Epithelial cell of esophagus (primary cell): ENCODE results near the gene FHIP1B.

Experiments
- DNase-seq: peaks from one replicate; pipeline ENCODE4 v3.0.0; 2010; ENCODE audit warnings: low read depth
- H3K4me3 ChIP-seq: 2 replicates; pipeline ENCODE4 v1.5.1; 2011; ENCODE audit warnings: mild to moderate bottlenecking, low read length, control low read depth
- CTCF ChIP-seq: IDR thresholded peaks from 2 replicates; pipeline ENCODE4 v1.5.1; 2011; ENCODE audit warnings: low read depth, mild to moderate bottlenecking, low read length, control low read depth, inconsistent platforms; ENCODE audit not compliant: insufficient read depth; ENCODE audit errors: missing control alignments

Gene FHIP1B

GRCh38 chr11:6204706-6205105 is 29.7 kb downstream of the FHIP1B start:
- DNase-seq, result peak; percentile 71
- TF ChIP-seq CTCF, result no peak
- no peak overlapping the region for H3K4me3 ChIP-seq

GRCh38 chr11:6203327-6203726 is 31.1 kb downstream of the FHIP1B start:
- no peak for DNase-seq
- H3K4me3 ChIP-seq, result no peak overlapping the region
- TF ChIP-seq CTCF, result no peak

GRCh38 chr11:6202041-6202440 is 32.4 kb downstream of the FHIP1B start:
- H3K4me3 ChIP-seq, result no peak overlapping the region
- DNase-seq, result no peak
- TF ChIP-seq CTCF, result no peak

GRCh38 chr11:6201481-6201880 is 33.0 kb downstream of the FHIP1B start:
- peak; percentile 7 for DNase-seq
- no peak overlapping the region for H3K4me3 ChIP-seq
- no peak for TF ChIP-seq CTCF

- no peak overlapping the region for H3K4me3 ChIP-seq
- TF ChIP-seq CTCF, result no peak
- DNase-seq, result peak; percentile 4
Measured at GRCh38 chr11:6200975-6201374, 33.5 kb downstream of the FHIP1B start.

GRCh38 chr11:6199174-6199810 is 35.1 kb downstream of the FHIP1B start, which contains the start of gene OR52W1:
OR52W1 (plus strand) TSS chr11:6199224; CDS start chr11:6199224, 0 bp downstream.
- no peak for TF ChIP-seq CTCF
- no peak within 1 kb of the TSS for H3K4me3 ChIP-seq
- DNase-seq, result no peak
